Endodermal cell (in vitro differentiated cells): ENCODE results near the gene ATG10. TPM values are rescaled to one million over a fixed set of nuclear protein-coding genes. Genes with fewer than 3 reads are reported as not detected.

Source experiments
- DNase-seq: peaks from one replicate; pipeline ENCODE4 v3.0.0-alpha.2; 2017
- H3K27ac ChIP-seq: 2 replicates; pipeline ENCODE4 v1.5.1; 2013; ENCODE audit warnings: mild to moderate bottlenecking, low read depth, low read length, moderate library complexity
- H3K27me3 ChIP-seq: 2 replicates; pipeline ENCODE4 v1.6.1; 2013; ENCODE audit warnings: mild to moderate bottlenecking, low read length, moderate library complexity; ENCODE audit not compliant: insufficient read depth, control insufficient read depth, poor library complexity, severe bottlenecking
- H3K36me3 ChIP-seq: 2 replicates; pipeline ENCODE4 v1.7.0; 2013; ENCODE audit warnings: mild to moderate bottlenecking, low read length, moderate library complexity; ENCODE audit not compliant: control insufficient read depth, insufficient read depth
- H3K4me1 ChIP-seq: one replicate; pipeline ENCODE4 v1.7.0; 2013; ENCODE audit warnings: low read length; ENCODE audit not compliant: control insufficient read depth, insufficient read depth
- H3K4me3 ChIP-seq: 2 replicates; pipeline ENCODE4 v1.5.1; 2013; ENCODE audit warnings: mild to moderate bottlenecking, low read length, moderate library complexity
- H3K9ac ChIP-seq: 2 replicates; pipeline ENCODE4 v1.6.1; 2013; ENCODE audit warnings: mild to moderate bottlenecking, low read length, moderate library complexity; ENCODE audit not compliant: poor library complexity, severe bottlenecking; ENCODE audit errors: extremely low read depth
- H3K9me3 ChIP-seq: 2 replicates; pipeline ENCODE4 v1.6.1; 2013; ENCODE audit warnings: mild to moderate bottlenecking, low read length, moderate library complexity; ENCODE audit not compliant: control insufficient read depth
- H3K27ac Mint-ChIP-seq: 2 replicates; pipeline ENCODE4 v1.8.0; 2020; ENCODE audit warnings: mixed read lengths
- H3K27me3 Mint-ChIP-seq: 2 replicates; pipeline ENCODE4 v1.8.0; 2021; ENCODE audit warnings: mild to moderate bottlenecking, mixed read lengths; ENCODE audit not compliant: insufficient read depth
- H3K36me3 Mint-ChIP-seq: 2 replicates; pipeline ENCODE4 v1.8.0; 2020; ENCODE audit warnings: low read depth, mixed read lengths
- H3K4me1 Mint-ChIP-seq: 2 replicates; pipeline ENCODE4 v1.8.0; 2020; ENCODE audit warnings: mixed read lengths
- H3K4me3 Mint-ChIP-seq: 2 replicates; pipeline ENCODE4 v1.8.0; 2020; ENCODE audit warnings: mild to moderate bottlenecking, moderate library complexity, mixed read lengths
- H3K9me3 Mint-ChIP-seq: 2 replicates; pipeline ENCODE4 v1.8.0; 2020; ENCODE audit warnings: mild to moderate bottlenecking, mixed read lengths
- WGBS, 2 experiments: methylation state at CpG; one replicate each; pipeline versions ENCODE4 v1.1.5 to v1.1.7; 2013; ENCODE audit warnings: missing lambda C conversion rate in 2 of 2, mixed read lengths in 1 of 2; ENCODE audit not compliant: insufficient coverage in 1 of 2, insufficient read length in 1 of 2; 5-methylcytosine and 5-hydroxymethylcytosine counted together
- total RNA-seq, 2 donors: library from RNA; stranded (reverse); fragmentation: NEBNext Ultra II Directional in 1 of 2; extraction: Animal tissue kit (Norgen Biotek cat#: 25700) in 1 of 2; gene quantifications; 2 replicates in 1 of 2; 3 replicates in 1 of 2; pipeline ENCODE4 v1.2.1, GENCODE V29; 2021
- TF ChIP-seq, protein P1 (sequence below): fragments of 200-600 bp; sonication (generic); conservative IDR thresholded peaks from 2 replicates; pipeline ENCODE4 v1.5.0; 2021; ENCODE audit warnings: antibody characterized with exemption, mild to moderate bottlenecking

The ATG10 gene
- total RNA-seq, 2 donors from 2014 or later, result 17.9 to 22.6 TPM

DNA sequence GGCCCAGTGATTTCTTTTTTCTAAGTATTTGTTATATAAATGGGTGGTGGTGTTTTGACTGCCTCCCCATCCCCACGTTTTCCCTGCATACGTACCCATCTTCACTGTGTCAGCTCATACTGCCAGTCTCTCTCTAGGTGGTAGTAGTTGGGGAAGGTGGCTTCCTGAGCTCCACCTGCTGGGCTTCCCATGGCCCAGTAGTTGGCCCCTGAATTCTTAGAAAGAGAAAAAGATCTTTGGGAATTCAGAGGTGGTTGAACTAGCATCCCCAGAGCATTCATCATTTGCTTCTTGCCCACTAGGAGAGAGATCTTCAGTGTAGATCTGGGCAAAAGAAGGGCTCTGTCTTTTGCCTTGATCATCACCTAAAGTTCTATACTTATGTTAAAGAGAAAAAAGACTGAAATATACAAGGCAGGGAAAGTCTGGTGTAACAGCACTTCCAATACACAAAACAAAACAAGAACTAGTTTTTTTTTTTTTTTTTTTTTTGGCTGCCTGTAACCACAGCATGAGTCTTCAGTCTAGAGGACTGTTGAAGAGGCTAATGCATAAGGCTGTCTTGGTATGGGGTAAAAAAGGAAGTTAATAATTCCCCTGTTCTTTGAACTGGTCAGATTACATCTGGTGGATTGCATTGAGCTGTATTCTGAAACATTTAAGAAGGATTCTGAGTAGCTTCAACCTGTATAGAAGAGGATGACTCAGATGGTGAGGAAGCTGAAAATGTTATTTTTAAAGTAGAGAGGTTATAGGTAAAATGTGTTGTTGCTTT is 128.7 kb downstream of the ATG10 start:
- no peak overlapping the region for H3K9ac ChIP-seq
- H3K27ac Mint-ChIP-seq, result no peak overlapping the region
- H3K4me3 ChIP-seq, result no peak overlapping the region
- WGBS, 2 experiments, result 86% methylated on average over 2 of the region's 2 CpGs; no CpG with 5 or more reads in 1 of the 2 experiments
- no peaks in the 10 kb centered on the region for H3K36me3 ChIP-seq
- H3K4me1 ChIP-seq, result no peaks in the 10 kb centered on the region
- peak; percentile 52 for DNase-seq
- no peak overlapping the region for H3K27ac ChIP-seq
- H3K27me3 ChIP-seq, result no peaks in the 10 kb centered on the region
- no peaks in the 10 kb centered on the region for H3K27me3 Mint-ChIP-seq
- peaks cover 7% of the 10 kb centered on the region for H3K4me1 Mint-ChIP-seq
- no peaks in the 10 kb centered on the region for H3K36me3 Mint-ChIP-seq
- H3K4me3 Mint-ChIP-seq, result no peak overlapping the region
- TF ChIP-seq, protein P1, sequence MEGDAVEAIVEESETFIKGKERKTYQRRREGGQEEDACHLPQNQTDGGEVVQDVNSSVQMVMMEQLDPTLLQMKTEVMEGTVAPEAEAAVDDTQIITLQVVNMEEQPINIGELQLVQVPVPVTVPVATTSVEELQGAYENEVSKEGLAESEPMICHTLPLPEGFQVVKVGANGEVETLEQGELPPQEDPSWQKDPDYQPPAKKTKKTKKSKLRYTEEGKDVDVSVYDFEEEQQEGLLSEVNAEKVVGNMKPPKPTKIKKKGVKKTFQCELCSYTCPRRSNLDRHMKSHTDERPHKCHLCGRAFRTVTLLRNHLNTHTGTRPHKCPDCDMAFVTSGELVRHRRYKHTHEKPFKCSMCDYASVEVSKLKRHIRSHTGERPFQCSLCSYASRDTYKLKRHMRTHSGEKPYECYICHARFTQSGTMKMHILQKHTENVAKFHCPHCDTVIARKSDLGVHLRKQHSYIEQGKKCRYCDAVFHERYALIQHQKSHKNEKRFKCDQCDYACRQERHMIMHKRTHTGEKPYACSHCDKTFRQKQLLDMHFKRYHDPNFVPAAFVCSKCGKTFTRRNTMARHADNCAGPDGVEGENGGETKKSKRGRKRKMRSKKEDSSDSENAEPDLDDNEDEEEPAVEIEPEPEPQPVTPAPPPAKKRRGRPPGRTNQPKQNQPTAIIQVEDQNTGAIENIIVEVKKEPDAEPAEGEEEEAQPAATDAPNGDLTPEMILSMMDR, result peak; percentile 54
- H3K9me3 Mint-ChIP-seq, result no peaks in the 10 kb centered on the region
- H3K9me3 ChIP-seq, result no peaks in the 10 kb centered on the region

DNA sequence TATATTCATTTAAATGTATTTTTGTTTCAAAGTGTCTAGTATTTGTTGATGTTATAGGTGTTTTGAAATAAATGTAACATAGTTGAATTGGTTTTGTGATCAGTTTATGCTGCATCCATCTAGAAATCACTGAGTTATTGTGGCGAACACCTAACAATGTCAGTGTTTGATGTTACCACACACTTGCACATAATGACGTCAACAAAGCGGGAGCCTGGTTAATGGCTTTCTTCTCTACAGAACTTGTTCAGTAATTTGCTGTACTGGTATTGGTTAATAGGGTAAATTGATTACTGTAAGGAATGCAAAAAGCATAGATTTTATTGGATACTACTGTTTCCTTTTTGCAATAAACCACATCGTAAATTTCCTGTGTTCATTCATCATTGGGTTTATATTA is 133.0 kb downstream of the ATG10 start:
- DNase-seq, result no peak
- Mint-ChIP-seq H3K27ac (no peak overlapping the region), H3K4me1 (peaks cover 35% of the 10 kb centered on the region), H3K27me3 (no peaks in the 10 kb centered on the region), H3K36me3 (no peaks in the 10 kb centered on the region), H3K4me3 (no peak overlapping the region), H3K9me3 (no peaks in the 10 kb centered on the region)
- TF ChIP-seq, protein P1, result no peak
- Histone ChIP-seq H3K36me3 (no peaks in the 10 kb centered on the region), H3K27me3 (no peaks in the 10 kb centered on the region), H3K4me3 (no peak overlapping the region), H3K27ac (no peak overlapping the region), H3K4me1 (peaks cover 6% of the 10 kb centered on the region), H3K9ac (no peak overlapping the region), H3K9me3 (no peaks in the 10 kb centered on the region)
- WGBS, 2 experiments, result 91 to 100% methylated on average over 3 of the region's 4 CpGs

DNA sequence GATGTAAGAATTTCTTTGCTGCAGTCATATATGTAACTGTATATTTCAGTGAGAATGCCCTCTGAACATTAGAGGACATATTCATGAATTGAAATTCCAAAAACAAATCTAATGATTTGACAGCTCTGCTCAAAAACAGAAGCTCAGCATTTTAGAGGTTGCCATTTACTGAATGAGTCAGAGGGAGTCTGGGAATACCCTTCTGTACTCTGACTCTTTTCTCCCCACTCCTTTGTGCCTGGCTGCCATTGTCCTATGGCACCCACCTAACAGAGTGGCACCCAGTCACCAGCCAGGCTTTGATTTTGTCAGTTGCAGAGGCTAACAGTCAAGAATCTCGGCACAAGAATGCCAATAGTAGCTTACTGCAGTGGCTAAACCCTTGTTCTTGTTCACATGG is 133.6 kb downstream of the ATG10 start:
- no peak overlapping the region for H3K9ac ChIP-seq
- H3K4me1 ChIP-seq, result peaks cover 6% of the 10 kb centered on the region
- Mint-ChIP-seq H3K9me3 (no peaks in the 10 kb centered on the region), H3K4me1 (peaks cover 33% of the 10 kb centered on the region), H3K4me3 (no peak overlapping the region), H3K27me3 (no peaks in the 10 kb centered on the region), H3K36me3 (no peaks in the 10 kb centered on the region), H3K27ac (no peak overlapping the region)
- TF ChIP-seq, protein P1, result no peak
- DNase-seq, result no peak
- no peaks in the 10 kb centered on the region for H3K36me3 ChIP-seq
- H3K9me3 ChIP-seq, result no peaks in the 10 kb centered on the region
- no peaks in the 10 kb centered on the region for H3K27me3 ChIP-seq
- WGBS, 2 experiments, result 88 to 100% methylated on average over 1 of the region's 1 CpG
- no peak overlapping the region for H3K4me3 ChIP-seq
- H3K27ac ChIP-seq, result no peak overlapping the region
